ENCODE measurements around the gene TECPR2. TPM values are rescaled to one million over a fixed set of nuclear protein-coding genes. Genes with fewer than 3 reads are reported as not detected.

TECPR2 gene
- total RNA-seq, 1 experiment from 2014 or later = 21.3 TPM

- peaks cover 10% of the 10 kb centered on the region for H3K4me1 Mint-ChIP-seq
- no peak for DNase-seq (ENCODE audit: low spot score)
- ChIA-PET CTCF (interaction anchor here (1.7 kb wide), 1 partner anchor 62 kb away, joined by 4 read pairs; no protein-coding TSS in a partner anchor), POLR2A (no interaction called here)
- H3K27me3 Mint-ChIP-seq (ENCODE audit: low read depth) = no peaks in the 10 kb centered on the region
- no peaks in the 10 kb centered on the region for H3K9me3 Mint-ChIP-seq
- H3K36me3 Mint-ChIP-seq = no peaks in the 10 kb centered on the region
- TF ChIP-seq GRHL2 (CRISPR knock-in tag; IDR thresholded peaks at IDR 0.05; ENCODE audit: insufficient replicate concordance, severe bottlenecking) (no peak), ZNF532 (CRISPR knock-in tag; IDR thresholded peaks at IDR 0.05; ENCODE audit: borderline replicate concordance) (no peak), AFF4 (CRISPR knock-in tag; IDR thresholded peaks at IDR 0.05; ENCODE audit: borderline replicate concordance) (no peak)
- no peak overlapping the region for H3K27ac Mint-ChIP-seq
- no peak overlapping the region for H3K4me3 Mint-ChIP-seq
- no peak for ATAC-seq
Observed at GRCh38 chr14:102532204-102532658, 169.5 kb downstream of the TECPR2 start.

- no peak overlapping the region for H3K27ac Mint-ChIP-seq
- POLR2A ChIA-PET = no interaction called here
- peaks cover 3% of the 10 kb centered on the region for H3K27me3 Mint-ChIP-seq (ENCODE audit: low read depth)
- DNase-seq (ENCODE audit: low spot score) = no peak
- H3K36me3 Mint-ChIP-seq = no peaks in the 10 kb centered on the region
- no peaks in the 10 kb centered on the region; the same call in 1 of the 2 replicates for H3K4me1 Mint-ChIP-seq
- CTCF ChIA-PET = interaction anchor here (2.1 to 4.7 kb wide), 2 partner anchors 13 to 156 kb away, joined by 10 to 24 read pairs; no protein-coding TSS in a partner anchor
- no peak for TF ChIP-seq ZNF512 (CRISPR knock-in tag; IDR thresholded peaks at IDR 0.05; ENCODE audit: borderline replicate concordance)
- no peak for TF ChIP-seq USF1 (CRISPR knock-in tag; IDR thresholded peaks at IDR 0.05)
- no peak for TF ChIP-seq E2F5 (CRISPR knock-in tag; IDR thresholded peaks at IDR 0.05)
- TF ChIP-seq CREB1 (CRISPR knock-in tag; IDR thresholded peaks at IDR 0.05) = no peak
- no peak for TF ChIP-seq PRRX2 (CRISPR knock-in tag; IDR thresholded peaks at IDR 0.05)
- no peak for TF ChIP-seq EMX1 (CRISPR knock-in tag; IDR thresholded peaks at IDR 0.05)
- no peak for TF ChIP-seq GABPB1 (CRISPR knock-in tag; IDR thresholded peaks at IDR 0.05)
- no peak for TF ChIP-seq TEAD1 (CRISPR knock-in tag; IDR thresholded peaks at IDR 0.05)
- TF ChIP-seq ZSCAN18 (CRISPR knock-in tag; IDR thresholded peaks at IDR 0.05) = no peak
- TF ChIP-seq CREM (CRISPR knock-in tag; IDR thresholded peaks at IDR 0.05) = no peak
- no peak for TF ChIP-seq MYBL2 (CRISPR knock-in tag; IDR thresholded peaks at IDR 0.05)
- ATAC-seq = no peak
- no peaks in the 10 kb centered on the region for H3K9me3 Mint-ChIP-seq
- no peak overlapping the region for H3K4me3 Mint-ChIP-seq
Observed at GRCh38 chr14:102537981-102538601, 175.3 kb downstream of the TECPR2 start.
